BE2C (cell line): Measurements from ENCODE around the gene FOXS1.

Experiments
- DNase-seq: peaks from one replicate; pipeline ENCODE4 v3.0.0-alpha.2; 2020
- H3K27me3 ChIP-seq: fragments of 250-450 bp; sonication (Bioruptor Pico); 2 replicates; pipeline ENCODE4 v1.5.1; 2020; ENCODE audit warnings: mild to moderate bottlenecking
- H3K36me3 ChIP-seq: fragments of 250-450 bp; sonication (Bioruptor Pico); 2 replicates; pipeline ENCODE4 v1.5.1; 2020; ENCODE audit warnings: mild to moderate bottlenecking
- H3K4me1 ChIP-seq: fragments of 250-450 bp; sonication (Bioruptor Pico); 2 replicates; pipeline ENCODE4 v1.5.1; 2020
- H3K4me3 ChIP-seq: 2 replicates; pipeline ENCODE4 v1.5.1; 2011; ENCODE audit warnings: low read depth, low read length
- H3K9me3 ChIP-seq: fragments of 250-450 bp; sonication (Bioruptor Pico); 2 replicates; pipeline ENCODE4 v1.5.1; 2020
- CTCF ChIP-seq: IDR thresholded peaks from 2 replicates; pipeline ENCODE4 v1.5.1; 2012; ENCODE audit warnings: mild to moderate bottlenecking, low read depth, low read length

The FOXS1 gene

GRCh38 chr20:31843881-31844280, 1.5 kb downstream of the FOXS1 start:
- Histone ChIP-seq H3K27me3 (no peaks in the 10 kb centered on the region; the same call in 1 of the 2 replicates), H3K36me3 (no peaks in the 10 kb centered on the region), H3K4me3 (no peak overlapping the region), H3K9me3 (no peaks in the 10 kb centered on the region), H3K4me1 (peaks cover 9% of the 10 kb centered on the region)
- TF ChIP-seq CTCF: no peak
- no peak for DNase-seq

GRCh38 chr20:31843288-31843687, 2.1 kb downstream of the FOXS1 start:
- H3K4me3 ChIP-seq: no peak overlapping the region
- no peak for DNase-seq
- H3K4me1 ChIP-seq: peaks cover 9% of the 10 kb centered on the region
- no peak for TF ChIP-seq CTCF
- no peaks in the 10 kb centered on the region for H3K9me3 ChIP-seq
- no peaks in the 10 kb centered on the region for H3K27me3 ChIP-seq
- no peaks in the 10 kb centered on the region for H3K36me3 ChIP-seq

DNA sequence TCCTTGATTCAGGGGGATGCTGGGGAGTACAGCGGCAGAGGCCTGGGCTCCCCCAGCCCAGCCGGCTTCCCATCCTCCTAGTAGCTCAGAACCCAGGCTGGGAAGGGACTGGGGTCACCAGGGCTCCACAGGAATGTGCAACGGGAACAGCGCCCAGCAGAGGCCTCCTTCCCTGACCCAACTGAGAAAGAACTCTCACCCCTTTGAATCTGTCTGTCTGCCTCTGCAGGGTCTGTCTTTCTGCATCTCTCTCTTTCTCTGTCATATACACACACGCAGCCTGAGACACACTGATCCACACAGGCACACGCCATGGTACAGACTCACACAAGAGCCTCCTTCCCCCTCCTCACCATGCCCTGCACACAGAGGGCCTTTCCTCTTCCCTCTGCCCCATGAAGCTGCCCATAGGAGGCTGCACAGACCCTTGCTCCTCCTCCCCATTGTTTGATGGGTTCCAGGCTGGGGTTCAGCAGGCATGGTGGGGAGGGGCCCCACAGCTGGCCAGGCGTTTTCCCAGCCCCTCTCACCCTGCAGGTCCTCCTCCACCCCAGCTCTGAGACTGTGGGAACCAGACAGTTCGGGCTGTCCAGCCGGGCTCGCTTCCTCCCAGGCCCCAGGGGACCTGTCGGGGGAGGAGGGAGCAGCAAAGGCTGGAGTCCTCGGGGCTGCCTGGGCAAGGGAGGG, 2.8 kb downstream of the FOXS1 start:
- no peak overlapping the region for H3K4me3 ChIP-seq
- no peaks in the 10 kb centered on the region for H3K36me3 ChIP-seq
- no peak for TF ChIP-seq CTCF
- DNase-seq: peak; percentile 59
- H3K4me1 ChIP-seq: peaks cover 12% of the 10 kb centered on the region
- no peaks in the 10 kb centered on the region for H3K9me3 ChIP-seq
- H3K27me3 ChIP-seq: no peaks in the 10 kb centered on the region

- peaks cover 19% of the 10 kb centered on the region for H3K4me1 ChIP-seq
- DNase-seq: no peak
- no peaks in the 10 kb centered on the region for H3K9me3 ChIP-seq
- H3K36me3 ChIP-seq: no peaks in the 10 kb centered on the region
- no peak for TF ChIP-seq CTCF
- no peaks in the 10 kb centered on the region for H3K27me3 ChIP-seq
- H3K4me3 ChIP-seq: no peak overlapping the region
Observed at GRCh38 chr20:31841928-31842327, 3.5 kb downstream of the FOXS1 start.

DNA sequence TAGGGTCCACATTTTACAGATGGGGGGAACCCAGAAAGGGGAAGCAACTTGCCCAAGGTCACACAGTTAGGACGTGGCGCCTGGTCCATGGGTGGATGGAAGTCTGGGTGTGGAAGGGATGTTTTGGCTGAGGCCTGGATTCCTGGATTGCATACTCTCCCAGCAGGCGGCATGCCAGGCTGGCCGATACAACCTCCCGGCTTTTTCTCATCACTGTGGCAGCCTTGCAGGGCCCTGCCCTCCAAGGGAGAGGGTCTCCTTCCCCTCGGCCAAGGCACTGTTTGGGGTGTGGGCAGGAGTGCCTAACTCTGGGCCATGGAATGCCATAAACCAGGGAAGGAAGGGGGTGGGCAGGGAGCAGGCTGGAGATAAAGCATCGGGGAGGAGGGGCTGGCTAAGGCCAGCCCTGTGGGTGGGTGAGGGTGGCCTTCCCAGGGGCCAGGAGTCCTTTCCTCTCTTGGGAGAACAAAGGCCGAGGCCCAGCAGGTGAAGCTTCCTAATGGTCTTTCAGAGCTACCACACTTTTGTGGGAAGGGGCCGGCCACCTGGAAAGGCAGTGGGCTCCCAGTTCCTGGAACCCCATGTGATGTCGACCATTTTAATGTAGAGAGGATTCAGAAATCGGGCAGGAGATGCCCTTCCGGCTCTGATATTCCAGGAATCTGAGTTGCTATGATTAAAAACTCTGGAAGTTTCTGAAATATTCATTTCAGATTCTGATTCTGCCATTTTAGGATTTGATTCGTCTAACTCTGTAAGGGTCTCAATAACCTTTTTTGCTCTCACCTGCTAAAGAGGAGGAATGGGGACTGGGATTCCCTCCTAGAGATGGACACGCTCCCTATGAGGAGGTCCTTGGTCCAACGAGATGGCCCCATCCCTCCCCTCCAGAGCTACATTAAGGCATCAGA, 4.2 kb downstream of the FOXS1 start:
- Histone ChIP-seq H3K9me3 (no peaks in the 10 kb centered on the region), H3K36me3 (no peaks in the 10 kb centered on the region), H3K27me3 (no peaks in the 10 kb centered on the region), H3K4me1 (peaks cover 24% of the 10 kb centered on the region), H3K4me3 (no peak overlapping the region)
- DNase-seq: no peak
- no peak for TF ChIP-seq CTCF
